Measurements from ENCODE around the gene MBP. TPM values are rescaled to one million over a fixed set of nuclear protein-coding genes. Genes with fewer than 3 reads are reported as not detected.

MBP gene
- total RNA-seq, 4 donors from 2014 or later: 44.0 to 68.0 (median 60.2) TPM

DNA sequence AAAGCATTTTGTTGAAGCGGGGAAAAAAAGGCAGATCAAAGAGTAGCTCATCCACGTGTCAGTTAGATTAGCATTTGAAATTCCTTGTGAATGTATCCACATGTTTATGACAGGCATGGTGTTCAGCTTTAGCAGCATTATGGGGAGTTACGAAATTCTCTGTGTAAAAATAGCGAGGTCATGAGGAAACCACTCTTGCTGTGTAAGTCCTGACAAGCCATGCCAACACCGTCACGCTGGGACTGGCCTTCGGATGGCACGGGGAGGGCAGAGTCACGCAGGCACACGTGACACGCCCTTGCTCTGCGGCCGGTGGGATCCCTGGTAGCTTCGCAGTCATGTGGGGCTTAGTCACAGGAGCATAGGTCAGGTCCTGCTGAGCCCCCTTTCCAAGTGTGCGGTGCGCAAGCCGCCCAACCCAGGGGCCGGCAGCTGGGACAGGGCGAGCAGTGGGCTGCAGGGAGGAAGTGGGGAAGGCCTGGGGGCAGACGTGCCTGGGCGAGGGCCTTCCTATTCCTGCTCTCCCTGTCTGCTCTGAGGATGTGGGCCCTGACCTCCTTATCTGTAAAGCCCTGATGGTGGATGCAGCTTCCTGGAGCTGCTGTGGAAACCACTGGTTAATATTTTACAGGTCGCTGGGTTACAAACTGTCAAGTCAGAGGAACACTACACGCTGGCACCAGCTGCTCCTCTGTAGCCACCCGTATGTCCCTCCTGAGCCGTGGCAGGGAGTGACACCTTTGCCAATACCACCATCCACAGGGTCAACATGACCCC, 18.0 kb downstream of the MBP start:
- no peak for TF ChIP-seq POLR2A (IDR thresholded peaks at IDR 0.05)
- TF ChIP-seq, protein P1, sequence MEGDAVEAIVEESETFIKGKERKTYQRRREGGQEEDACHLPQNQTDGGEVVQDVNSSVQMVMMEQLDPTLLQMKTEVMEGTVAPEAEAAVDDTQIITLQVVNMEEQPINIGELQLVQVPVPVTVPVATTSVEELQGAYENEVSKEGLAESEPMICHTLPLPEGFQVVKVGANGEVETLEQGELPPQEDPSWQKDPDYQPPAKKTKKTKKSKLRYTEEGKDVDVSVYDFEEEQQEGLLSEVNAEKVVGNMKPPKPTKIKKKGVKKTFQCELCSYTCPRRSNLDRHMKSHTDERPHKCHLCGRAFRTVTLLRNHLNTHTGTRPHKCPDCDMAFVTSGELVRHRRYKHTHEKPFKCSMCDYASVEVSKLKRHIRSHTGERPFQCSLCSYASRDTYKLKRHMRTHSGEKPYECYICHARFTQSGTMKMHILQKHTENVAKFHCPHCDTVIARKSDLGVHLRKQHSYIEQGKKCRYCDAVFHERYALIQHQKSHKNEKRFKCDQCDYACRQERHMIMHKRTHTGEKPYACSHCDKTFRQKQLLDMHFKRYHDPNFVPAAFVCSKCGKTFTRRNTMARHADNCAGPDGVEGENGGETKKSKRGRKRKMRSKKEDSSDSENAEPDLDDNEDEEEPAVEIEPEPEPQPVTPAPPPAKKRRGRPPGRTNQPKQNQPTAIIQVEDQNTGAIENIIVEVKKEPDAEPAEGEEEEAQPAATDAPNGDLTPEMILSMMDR (IDR thresholded peaks at IDR 0.05): no peak
- H3K4me1 ChIP-seq: peaks cover 10 to 38% of the 10 kb centered on the region in 2 donors
- peak overlapping the region; percentile 61 to 91 (median 69) for H3K27ac ChIP-seq
- no peaks in the 10 kb centered on the region for H3K27me3 ChIP-seq
- no peaks in the 10 kb centered on the region for H3K9me3 ChIP-seq
- intact Hi-C loops (cut with DNase I): no loop called here
- no peak overlapping the region for H3K4me3 ChIP-seq (replicated peaks in 1 of 3)
- 70 to 71% methylated on average over 23 to 24 of the region's 25 CpGs for WGBS, 2 donors
- no peaks in the 10 kb centered on the region for H3K36me3 ChIP-seq
- peak; percentile 49 to 61 for DNase-seq

DNA sequence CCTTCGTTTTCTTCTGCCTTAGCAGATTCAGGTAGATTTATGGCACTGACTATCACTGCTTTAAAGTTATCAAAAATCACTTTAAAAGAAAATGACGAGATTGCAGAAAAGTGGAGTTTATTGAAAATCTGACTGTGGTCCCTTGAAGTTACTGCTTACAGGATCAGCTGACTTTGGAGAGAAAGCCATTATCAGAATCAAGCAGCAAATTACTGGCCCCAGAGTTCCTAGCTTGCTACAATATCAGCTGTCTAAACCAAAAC, 18.5 kb downstream of the MBP start:
- H3K9me3 ChIP-seq: no peaks in the 10 kb centered on the region
- DNase-seq: no peak
- H3K27me3 ChIP-seq: no peaks in the 10 kb centered on the region
- intact Hi-C loops (cut with DNase I): no loop called here
- peak overlapping the region in 1 of 3 donors; percentile 91 for H3K27ac ChIP-seq
- no peak overlapping the region for H3K4me3 ChIP-seq (replicated peaks in 1 of 3)
- WGBS, 2 donors: 88 to 91% methylated on average over 2 of the region's 2 CpGs
- H3K4me1 ChIP-seq: peaks cover 10 to 33% of the 10 kb centered on the region in 2 donors
- no peak for TF ChIP-seq POLR2A (IDR thresholded peaks at IDR 0.05)
- TF ChIP-seq, protein P1 (IDR thresholded peaks at IDR 0.05): no peak
- no peaks in the 10 kb centered on the region for H3K36me3 ChIP-seq

DNA sequence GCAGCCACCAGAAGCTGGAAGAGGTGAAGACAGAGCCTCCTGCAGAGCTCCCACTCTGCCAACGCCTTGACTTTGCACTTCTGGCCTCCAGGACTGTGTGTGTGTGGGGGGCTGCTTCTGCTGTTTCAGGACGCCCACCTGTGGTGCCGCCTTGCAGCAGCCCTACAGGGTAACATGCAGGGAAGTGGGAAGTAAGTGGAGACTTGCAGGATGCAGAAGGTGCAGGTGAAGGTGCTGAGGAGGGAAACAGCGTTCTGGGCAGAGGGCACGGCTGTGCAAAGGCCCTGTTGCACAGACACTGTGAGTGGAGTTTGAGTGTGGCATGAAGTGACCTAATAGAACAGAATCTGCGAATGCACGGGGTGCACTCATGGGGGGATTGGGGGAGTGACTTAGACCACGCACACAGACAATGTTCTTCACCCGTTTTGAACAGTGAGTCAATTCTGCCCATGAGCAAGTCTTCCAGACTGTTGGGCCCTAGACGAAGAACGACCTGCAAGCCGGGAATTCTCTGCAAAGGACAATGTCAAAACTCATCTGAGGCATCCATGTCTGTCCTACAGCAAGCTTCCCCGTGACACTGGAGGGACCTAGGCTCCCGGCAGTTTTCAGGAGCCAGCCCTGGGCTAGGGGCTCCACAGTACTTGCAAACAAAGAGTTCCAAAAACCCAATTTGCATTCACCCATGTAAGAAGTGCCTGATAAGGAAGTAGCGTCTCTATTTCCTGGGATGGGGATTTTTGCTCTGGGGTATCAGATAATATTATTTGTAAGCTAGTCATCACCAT, 19.0 kb downstream of the MBP start:
- H3K27me3 ChIP-seq: no peaks in the 10 kb centered on the region

DNA sequence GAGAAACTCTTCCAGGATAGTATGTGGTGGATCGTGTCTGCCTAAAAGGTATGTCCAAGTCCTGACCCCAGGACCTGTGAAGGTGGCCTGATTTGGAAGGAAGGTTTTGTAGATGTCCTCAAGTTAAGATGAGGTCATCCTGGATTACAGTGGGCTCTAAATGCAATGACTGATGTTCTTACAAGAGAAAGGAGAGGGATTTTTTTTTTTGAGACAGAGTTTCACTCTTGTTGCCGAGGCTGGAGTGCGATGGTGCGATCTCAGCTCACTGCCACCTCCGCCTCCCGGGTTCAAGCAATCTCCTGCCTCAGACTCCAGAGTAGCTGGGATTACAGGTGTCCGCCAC, 19.9 kb downstream of the MBP start:
- 95 to 96% methylated on average over 6 to 7 of the region's 7 CpGs for WGBS, 2 donors
- H3K36me3 ChIP-seq: no peaks in the 10 kb centered on the region
- intact Hi-C loops (cut with DNase I): no loop called here
- H3K4me3 ChIP-seq (replicated peaks in 1 of 3): no peak overlapping the region
- no peak for TF ChIP-seq POLR2A (IDR thresholded peaks at IDR 0.05)
- TF ChIP-seq, protein P1 (IDR thresholded peaks at IDR 0.05): no peak
- peaks cover 20 to 41% of the 10 kb centered on the region in 2 donors for H3K4me1 ChIP-seq
- peak overlapping the region in 1 of 3 donors; percentile 91 for H3K27ac ChIP-seq
- DNase-seq: no peak
- H3K9me3 ChIP-seq: no peaks in the 10 kb centered on the region
- H3K27me3 ChIP-seq: no peaks in the 10 kb centered on the region

More for the DNA sequence above, 19.0 kb downstream of the MBP start:
- intact Hi-C loops (cut with DNase I): no loop called here
- Histone ChIP-seq H3K9me3 (no peaks in the 10 kb centered on the region), H3K4me3 (replicated peaks in 1 of 3) (no peak overlapping the region), H3K36me3 (no peaks in the 10 kb centered on the region), H3K27ac (peak overlapping the region in 1 of 3 donors; percentile 91), H3K4me1 (peaks cover 12 to 33% of the 10 kb centered on the region in 2 donors)
- DNase-seq: no peak
- WGBS, 2 donors: 95 to 96% methylated on average over 13 to 15 of the region's 15 CpGs
- TF ChIP-seq, protein P1 (IDR thresholded peaks at IDR 0.05): no peak
- no peak for TF ChIP-seq POLR2A (IDR thresholded peaks at IDR 0.05)

All from thyroid gland (tissue), 4 donors.